ENCODE data around the gene TLR1.

The TLR1 gene

DNA sequence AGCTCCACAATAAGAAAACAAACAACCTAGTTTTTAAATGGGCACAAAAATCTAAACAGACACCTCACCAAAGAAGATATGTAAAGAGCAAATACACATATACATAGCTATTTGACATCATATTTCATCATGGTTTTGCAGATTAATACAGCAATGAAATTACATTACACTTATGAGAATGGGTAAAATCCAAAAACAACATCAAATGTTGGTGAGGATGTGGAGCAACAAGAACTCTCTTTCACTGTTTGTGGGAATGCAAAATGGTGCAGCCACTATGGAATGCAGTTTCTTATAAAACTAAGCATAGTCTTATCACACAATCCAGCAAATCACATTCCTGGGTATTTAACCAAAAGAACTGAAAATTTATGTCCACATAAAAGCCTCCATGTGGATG, 27.1 kb upstream of the TLR1 start:
- CTCF ChIA-PET = interaction anchor here (0.6 to 0.7 kb wide), 2 partner anchors 29 to 66 kb away, joined by 3 to 8 read pairs; no protein-coding TSS in a partner anchor
- TF ChIP-seq, protein P1, sequence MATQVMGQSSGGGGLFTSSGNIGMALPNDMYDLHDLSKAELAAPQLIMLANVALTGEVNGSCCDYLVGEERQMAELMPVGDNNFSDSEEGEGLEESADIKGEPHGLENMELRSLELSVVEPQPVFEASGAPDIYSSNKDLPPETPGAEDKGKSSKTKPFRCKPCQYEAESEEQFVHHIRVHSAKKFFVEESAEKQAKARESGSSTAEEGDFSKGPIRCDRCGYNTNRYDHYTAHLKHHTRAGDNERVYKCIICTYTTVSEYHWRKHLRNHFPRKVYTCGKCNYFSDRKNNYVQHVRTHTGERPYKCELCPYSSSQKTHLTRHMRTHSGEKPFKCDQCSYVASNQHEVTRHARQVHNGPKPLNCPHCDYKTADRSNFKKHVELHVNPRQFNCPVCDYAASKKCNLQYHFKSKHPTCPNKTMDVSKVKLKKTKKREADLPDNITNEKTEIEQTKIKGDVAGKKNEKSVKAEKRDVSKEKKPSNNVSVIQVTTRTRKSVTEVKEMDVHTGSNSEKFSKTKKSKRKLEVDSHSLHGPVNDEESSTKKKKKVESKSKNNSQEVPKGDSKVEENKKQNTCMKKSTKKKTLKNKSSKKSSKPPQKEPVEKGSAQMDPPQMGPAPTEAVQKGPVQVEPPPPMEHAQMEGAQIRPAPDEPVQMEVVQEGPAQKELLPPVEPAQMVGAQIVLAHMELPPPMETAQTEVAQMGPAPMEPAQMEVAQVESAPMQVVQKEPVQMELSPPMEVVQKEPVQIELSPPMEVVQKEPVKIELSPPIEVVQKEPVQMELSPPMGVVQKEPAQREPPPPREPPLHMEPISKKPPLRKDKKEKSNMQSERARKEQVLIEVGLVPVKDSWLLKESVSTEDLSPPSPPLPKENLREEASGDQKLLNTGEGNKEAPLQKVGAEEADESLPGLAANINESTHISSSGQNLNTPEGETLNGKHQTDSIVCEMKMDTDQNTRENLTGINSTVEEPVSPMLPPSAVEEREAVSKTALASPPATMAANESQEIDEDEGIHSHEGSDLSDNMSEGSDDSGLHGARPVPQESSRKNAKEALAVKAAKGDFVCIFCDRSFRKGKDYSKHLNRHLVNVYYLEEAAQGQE (tag by site-specific recombination; IDR thresholded peaks at IDR 0.05) = no peak
- TF ChIP-seq EGR2 (tag by site-specific recombination; IDR thresholded peaks at IDR 0.05; ENCODE audit: low read depth) (no peak), ZNF155 (tag by site-specific recombination; IDR thresholded peaks at IDR 0.05) (no peak), ZBTB8A (tag by site-specific recombination; IDR thresholded peaks at IDR 0.05) (no peak)
- Histone ChIP-seq H3K9me3 (ENCODE audit: control insufficient read depth, insufficient read depth, low read depth, low read length) (no peaks in the 10 kb centered on the region), H3K4me3 (ENCODE audit: low read depth, low read length) (no peak overlapping the region), H3K36me3 (ENCODE audit: control insufficient read depth in 2 of 2, insufficient read depth in 1 of 2, low read length in 2 of 2) (no peaks in the 10 kb centered on the region), H3K27ac (ENCODE audit: extremely low read depth, low read depth, low read length) (no peak overlapping the region), H3K4me1 (ENCODE audit: control insufficient read depth, insufficient read depth, low read length) (no peaks in the 10 kb centered on the region)
- POLR2A ChIA-PET = no interaction called here

DNA sequence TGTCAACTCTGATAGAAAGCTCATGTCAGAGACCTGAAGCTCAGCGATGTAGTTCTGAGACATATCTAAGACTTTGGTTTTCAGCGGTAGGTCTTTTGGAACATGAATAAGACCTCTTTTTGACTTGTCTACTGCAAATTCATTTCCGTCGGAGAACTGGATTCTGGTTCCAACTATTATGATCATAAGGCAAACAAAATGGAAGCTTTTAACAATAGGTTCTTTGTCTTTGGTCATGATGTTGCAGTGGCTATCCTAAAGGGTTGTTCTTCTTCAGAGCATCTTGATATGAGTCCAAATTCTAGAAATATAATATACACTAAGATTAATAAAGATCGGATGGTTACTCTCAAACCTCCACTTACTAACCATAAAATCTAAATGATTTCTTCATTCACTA, 24.6 kb upstream of the TLR1 start:
- Histone ChIP-seq H3K4me1 (ENCODE audit: control insufficient read depth, insufficient read depth, low read length) (no peaks in the 10 kb centered on the region), H3K27ac (ENCODE audit: extremely low read depth, low read depth, low read length) (no peak overlapping the region), H3K4me3 (ENCODE audit: low read depth, low read length) (no peak overlapping the region), H3K9me3 (ENCODE audit: control insufficient read depth, insufficient read depth, low read depth, low read length) (no peaks in the 10 kb centered on the region), H3K36me3 (ENCODE audit: control insufficient read depth in 2 of 2, insufficient read depth in 1 of 2, low read length in 2 of 2) (no peaks in the 10 kb centered on the region)
- TF ChIP-seq ZSCAN23 (tag by site-specific recombination; IDR thresholded peaks at IDR 0.05) = no peak
- TF ChIP-seq WT1 (tag by site-specific recombination; IDR thresholded peaks at IDR 0.05) = no peak
- ChIA-PET CTCF (interaction anchor here (1.0 kb wide), 1 partner anchor 32 kb away, joined by 5 read pairs; no protein-coding TSS in a partner anchor), POLR2A (no interaction called here)

DNA sequence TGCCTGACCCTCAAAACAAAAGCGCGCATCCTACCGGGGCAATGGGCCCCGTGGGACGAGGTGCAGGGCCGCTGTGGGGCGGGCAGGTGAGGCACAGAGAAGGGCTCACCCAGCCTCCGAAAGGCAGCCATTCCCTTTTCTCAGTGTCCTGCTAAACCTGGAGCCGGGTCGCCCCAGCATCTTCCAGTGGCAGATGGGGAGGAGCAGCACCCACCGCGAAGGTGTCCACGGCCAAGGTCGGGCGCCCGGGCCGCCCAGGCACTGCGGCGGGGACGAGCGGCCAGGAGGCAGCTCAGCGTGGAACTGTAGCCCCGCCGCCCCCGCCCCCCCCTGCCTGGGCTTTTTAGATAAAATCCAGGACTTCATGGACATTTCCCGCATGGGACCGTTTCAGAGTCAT, 19.2 kb upstream of the TLR1 start:
- no peaks in the 10 kb centered on the region for H3K4me1 ChIP-seq (ENCODE audit: control insufficient read depth, insufficient read depth, low read length)
- no peak overlapping the region for H3K4me3 ChIP-seq (ENCODE audit: low read depth, low read length)
- H3K36me3 ChIP-seq (ENCODE audit: control insufficient read depth in 2 of 2, insufficient read depth in 1 of 2, low read length in 2 of 2) = no peaks in the 10 kb centered on the region
- ChIA-PET CTCF (no interaction called here), POLR2A (no interaction called here)
- H3K9me3 ChIP-seq (ENCODE audit: control insufficient read depth, insufficient read depth, low read depth, low read length) = no peaks in the 10 kb centered on the region
- TF ChIP-seq ZNF214 (tag by site-specific recombination; IDR thresholded peaks at IDR 0.05; ENCODE audit: borderline replicate concordance) (no peak), ZNF555 (tag by site-specific recombination; conservative IDR thresholded peaks at IDR 0.05) (no peak), ZBTB20 (tag by site-specific recombination; IDR thresholded peaks at IDR 0.05) (no peak), EGR2 (tag by site-specific recombination; IDR thresholded peaks at IDR 0.05; ENCODE audit: low read depth) (no peak), ZNF211 (tag by site-specific recombination; IDR thresholded peaks at IDR 0.05; ENCODE audit: low read depth) (no peak)
- TF ChIP-seq, protein P2, sequence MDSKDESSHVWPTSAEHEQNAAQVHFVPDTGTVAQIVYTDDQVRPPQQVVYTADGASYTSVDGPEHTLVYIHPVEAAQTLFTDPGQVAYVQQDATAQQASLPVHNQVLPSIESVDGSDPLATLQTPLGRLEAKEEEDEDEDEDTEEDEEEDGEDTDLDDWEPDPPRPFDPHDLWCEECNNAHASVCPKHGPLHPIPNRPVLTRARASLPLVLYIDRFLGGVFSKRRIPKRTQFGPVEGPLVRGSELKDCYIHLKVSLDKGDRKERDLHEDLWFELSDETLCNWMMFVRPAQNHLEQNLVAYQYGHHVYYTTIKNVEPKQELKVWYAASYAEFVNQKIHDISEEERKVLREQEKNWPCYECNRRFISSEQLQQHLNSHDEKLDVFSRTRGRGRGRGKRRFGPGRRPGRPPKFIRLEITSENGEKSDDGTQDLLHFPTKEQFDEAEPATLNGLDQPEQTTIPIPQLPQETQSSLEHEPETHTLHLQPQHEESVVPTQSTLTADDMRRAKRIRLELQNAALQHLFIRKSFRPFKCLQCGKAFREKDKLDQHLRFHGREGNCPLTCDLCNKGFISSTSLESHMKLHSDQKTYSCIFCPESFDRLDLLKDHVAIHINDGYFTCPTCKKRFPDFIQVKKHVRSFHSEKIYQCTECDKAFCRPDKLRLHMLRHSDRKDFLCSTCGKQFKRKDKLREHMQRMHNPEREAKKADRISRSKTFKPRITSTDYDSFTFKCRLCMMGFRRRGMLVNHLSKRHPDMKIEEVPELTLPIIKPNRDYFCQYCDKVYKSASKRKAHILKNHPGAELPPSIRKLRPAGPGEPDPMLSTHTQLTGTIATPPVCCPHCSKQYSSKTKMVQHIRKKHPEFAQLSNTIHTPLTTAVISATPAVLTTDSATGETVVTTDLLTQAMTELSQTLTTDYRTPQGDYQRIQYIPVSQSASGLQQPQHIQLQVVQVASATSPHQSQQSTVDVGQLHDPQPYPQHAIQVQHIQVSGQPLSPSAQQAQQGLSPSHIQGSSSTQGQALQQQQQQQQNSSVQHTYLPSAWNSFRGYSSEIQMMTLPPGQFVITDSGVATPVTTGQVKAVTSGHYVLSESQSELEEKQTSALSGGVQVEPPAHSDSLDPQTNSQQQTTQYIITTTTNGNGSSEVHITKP (tag by site-specific recombination; IDR thresholded peaks at IDR 0.05) = no peak
- TF ChIP-seq, protein P3, sequence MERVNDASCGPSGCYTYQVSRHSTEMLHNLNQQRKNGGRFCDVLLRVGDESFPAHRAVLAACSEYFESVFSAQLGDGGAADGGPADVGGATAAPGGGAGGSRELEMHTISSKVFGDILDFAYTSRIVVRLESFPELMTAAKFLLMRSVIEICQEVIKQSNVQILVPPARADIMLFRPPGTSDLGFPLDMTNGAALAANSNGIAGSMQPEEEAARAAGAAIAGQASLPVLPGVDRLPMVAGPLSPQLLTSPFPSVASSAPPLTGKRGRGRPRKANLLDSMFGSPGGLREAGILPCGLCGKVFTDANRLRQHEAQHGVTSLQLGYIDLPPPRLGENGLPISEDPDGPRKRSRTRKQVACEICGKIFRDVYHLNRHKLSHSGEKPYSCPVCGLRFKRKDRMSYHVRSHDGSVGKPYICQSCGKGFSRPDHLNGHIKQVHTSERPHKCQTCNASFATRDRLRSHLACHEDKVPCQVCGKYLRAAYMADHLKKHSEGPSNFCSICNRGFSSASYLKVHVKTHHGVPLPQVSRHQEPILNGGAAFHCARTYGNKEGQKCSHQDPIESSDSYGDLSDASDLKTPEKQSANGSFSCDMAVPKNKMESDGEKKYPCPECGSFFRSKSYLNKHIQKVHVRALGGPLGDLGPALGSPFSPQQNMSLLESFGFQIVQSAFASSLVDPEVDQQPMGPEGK (tag by site-specific recombination; IDR thresholded peaks at IDR 0.05) = no peak
- H3K27ac ChIP-seq (ENCODE audit: extremely low read depth, low read depth, low read length) = no peak overlapping the region

Data from HEK293 (cell line).